AG10803 (cell line): ENCODE data around the gene EPB41L3.
"Not testable (repeated sequence)": the region's sequence is repeated elsewhere in the genome, so short reads cannot be mapped to it uniquely, and the experiment has no call there.

Experiments used
- DNase-seq: peaks from one replicate; pipeline ENCODE4 v3.0.0; 2010; ENCODE audit warnings: low read depth
- H3K4me3 ChIP-seq: 2 replicates; pipeline ENCODE4 v1.5.1; 2011; ENCODE audit warnings: mild to moderate bottlenecking, low read length, control low read depth
- CTCF ChIP-seq: conservative IDR thresholded peaks from 2 replicates; pipeline ENCODE4 v1.5.1; 2011; ENCODE audit warnings: mild to moderate bottlenecking, low read length, control low read depth, inconsistent platforms

Gene EPB41L3

DNA sequence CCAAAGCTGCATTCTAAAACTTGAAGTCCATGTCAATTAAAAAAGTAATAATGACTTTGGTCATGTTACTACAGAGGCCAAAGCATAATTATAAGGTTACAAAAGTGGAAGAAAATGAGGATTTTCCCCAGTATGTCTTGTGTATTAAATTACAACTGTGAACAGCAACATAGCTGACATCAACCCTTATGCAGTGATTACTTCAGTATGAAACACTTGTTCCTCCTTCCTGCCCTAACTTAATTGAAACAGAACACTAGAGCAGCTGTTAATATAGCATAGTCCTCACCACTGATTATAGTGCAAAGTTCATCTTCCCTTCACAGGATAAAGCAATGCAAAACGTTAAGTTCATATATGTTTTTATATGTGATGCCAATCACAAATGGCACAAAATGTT is 29.9 kb downstream of the EPB41L3 start:
- TF ChIP-seq CTCF, result no peak
- no peak for DNase-seq

GRCh38 chr18:5512176-5512575 is 31.6 kb downstream of the EPB41L3 start:
- H3K4me3 ChIP-seq, result no peak overlapping the region
- DNase-seq, result no peak
- TF ChIP-seq CTCF, result no peak

More for the DNA sequence above, 29.9 kb downstream of the EPB41L3 start:
- H3K4me3 ChIP-seq, result no peak overlapping the region

DNA sequence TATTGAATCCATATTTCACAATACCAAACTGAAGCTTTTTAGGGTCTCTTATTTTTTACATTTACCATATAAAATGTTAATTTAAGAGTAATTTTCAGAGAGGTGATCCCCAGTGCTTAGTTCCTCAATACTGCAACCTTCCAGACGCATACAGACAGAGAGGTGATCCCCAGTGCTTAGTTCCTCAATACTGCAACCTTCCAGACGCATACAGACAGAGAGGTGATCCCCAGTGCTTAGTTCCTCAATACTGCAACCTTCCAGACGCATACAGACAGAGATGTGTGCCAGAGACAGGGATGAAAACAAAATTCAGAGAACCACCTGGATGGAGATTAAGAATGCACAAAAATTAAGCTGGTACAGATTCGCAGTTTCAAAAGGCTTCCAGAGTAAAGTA is 32.3 kb downstream of the EPB41L3 start:
- H3K4me3 ChIP-seq, DNase-seq: not testable (repeated sequence)

GRCh38 chr18:5510135-5510846 is 33.5 kb downstream of the EPB41L3 start:
- no peak for DNase-seq
- no peak overlapping the region for H3K4me3 ChIP-seq
- TF ChIP-seq CTCF, result no peak

GRCh38 chr18:5508821-5509220 is 35.0 kb downstream of the EPB41L3 start:
- TF ChIP-seq CTCF, result no peak
- DNase-seq, result peak; percentile 49
- no peak overlapping the region for H3K4me3 ChIP-seq

DNA sequence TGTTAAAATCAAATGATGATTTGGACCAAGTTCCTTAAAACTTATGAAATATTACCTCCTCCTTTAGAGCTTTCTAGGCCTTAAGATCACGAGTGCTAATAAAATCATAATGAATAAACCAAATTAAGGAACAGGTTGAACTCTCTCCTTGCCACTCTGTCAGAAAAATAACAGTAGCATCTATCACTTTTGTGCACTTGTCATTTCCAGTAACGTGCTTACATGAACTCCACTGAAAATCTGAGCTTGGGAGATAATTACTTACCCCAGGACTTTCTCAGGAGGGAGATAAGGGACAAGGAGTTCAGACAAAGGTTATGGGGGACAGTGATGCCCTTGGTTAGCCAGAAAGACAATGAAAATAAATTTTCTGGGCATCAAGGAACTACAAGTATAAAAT is 36.0 kb downstream of the EPB41L3 start:
- no peak overlapping the region for H3K4me3 ChIP-seq
- no peak for TF ChIP-seq CTCF
- DNase-seq, result no peak

- TF ChIP-seq CTCF, result no peak
- DNase-seq, result no peak
- H3K4me3 ChIP-seq, result no peak overlapping the region
Observed at GRCh38 chr18:5506174-5506573, 37.6 kb downstream of the EPB41L3 start.
